ENCODE results near the gene YAE1.
A peak's percentile ranks its signal among the peaks of the same experiment; 100 is the strongest.
"Not testable (repeated sequence)": the region's sequence is repeated elsewhere in the genome, so short reads cannot be mapped to it uniquely, and the experiment has no call there.

Gene YAE1

GRCh38 chr7:39566023-39566921 lies at the start of gene YAE1:
YAE1 (plus strand) TSS chr7:39566404; CDS start chr7:39566419, 15 bp downstream.
- DNase-seq (ENCODE audit: low read depth in 2 of 2), result no peak

- no peak for DNase-seq (ENCODE audit: low read depth in 2 of 2)
Measured at GRCh38 chr7:39516498-39516897, 49.7 kb upstream of the YAE1 start.

- no peak for DNase-seq (ENCODE audit: low read depth in 2 of 2)
Measured at GRCh38 chr7:39517240-39517639, 49.0 kb upstream of the YAE1 start.

- DNase-seq (ENCODE audit: low read depth in 2 of 2), result no peak
Measured at GRCh38 chr7:39525926-39526325, 40.3 kb upstream of the YAE1 start.

- no peak for DNase-seq (ENCODE audit: low read depth in 2 of 2)
Measured at GRCh38 chr7:39526666-39527065, 39.5 kb upstream of the YAE1 start.

GRCh38 chr7:39527296-39527695 lies 38.9 kb upstream of the YAE1 start:
- DNase-seq (ENCODE audit: low read depth in 2 of 2), result no peak

GRCh38 chr7:39527951-39528350 lies 38.3 kb upstream of the YAE1 start:
- DNase-seq (ENCODE audit: low read depth in 2 of 2), result no peak

GRCh38 chr7:39528849-39529248 lies 37.4 kb upstream of the YAE1 start:
- no peak for DNase-seq (ENCODE audit: low read depth in 2 of 2)

GRCh38 chr7:39529582-39529981 lies 36.6 kb upstream of the YAE1 start:
- DNase-seq (ENCODE audit: low read depth in 2 of 2), result no peak

- DNase-seq (ENCODE audit: low read depth in 2 of 2), result no peak
Measured at GRCh38 chr7:39530971-39531370, 35.2 kb upstream of the YAE1 start.

GRCh38 chr7:39531818-39532217 lies 34.4 kb upstream of the YAE1 start:
- DNase-seq (ENCODE audit: low read depth in 2 of 2), result no peak

GRCh38 chr7:39532832-39533231 lies 33.4 kb upstream of the YAE1 start:
- no peak for DNase-seq (ENCODE audit: low read depth in 2 of 2)

- DNase-seq (ENCODE audit: low read depth in 2 of 2), result no peak
Measured at GRCh38 chr7:39534599-39534998, 31.6 kb upstream of the YAE1 start.

- DNase-seq (ENCODE audit: low read depth in 2 of 2), result no peak
Measured at GRCh38 chr7:39535064-39535463, 31.1 kb upstream of the YAE1 start.

GRCh38 chr7:39535720-39536119 lies 30.5 kb upstream of the YAE1 start:
- DNase-seq (ENCODE audit: low read depth in 2 of 2), result no peak

- peak; percentile 32 to 36 for DNase-seq (ENCODE audit: low read depth in 2 of 2)
Measured at GRCh38 chr7:39536951-39537350, 29.3 kb upstream of the YAE1 start.

GRCh38 chr7:39539816-39540215 lies 26.4 kb upstream of the YAE1 start:
- no peak for DNase-seq (ENCODE audit: low read depth in 2 of 2)

GRCh38 chr7:39540320-39540719 lies 25.9 kb upstream of the YAE1 start:
- DNase-seq (ENCODE audit: low read depth in 2 of 2), result no peak

- no peak for DNase-seq (ENCODE audit: low read depth in 2 of 2)
Measured at GRCh38 chr7:39541511-39541910, 24.7 kb upstream of the YAE1 start.

GRCh38 chr7:39544774-39545173 lies 21.4 kb upstream of the YAE1 start:
- DNase-seq (ENCODE audit: low read depth in 2 of 2), result not testable (repeated sequence)

GRCh38 chr7:39547336-39547735 lies 18.9 kb upstream of the YAE1 start:
- no peak for DNase-seq (ENCODE audit: low read depth in 2 of 2)

- DNase-seq (ENCODE audit: low read depth in 2 of 2), result no peak
Measured at GRCh38 chr7:39550411-39550810, 15.8 kb upstream of the YAE1 start.

GRCh38 chr7:39553436-39553835 lies 12.8 kb upstream of the YAE1 start:
- DNase-seq (ENCODE audit: low read depth in 2 of 2), result no peak

Data from fibroblast of skin of left quadriceps (primary cell).